ENCODE results near the gene DNAJB14.
A peak's percentile ranks its signal among the peaks of the same experiment; 100 is the strongest.

Gene DNAJB14

GRCh38 chr4:99945718-99946355, 581 bp downstream of the DNAJB14 start:
- DNase-seq (ENCODE audit: low read depth in 2 of 2): no peak

- DNase-seq (ENCODE audit: low read depth in 2 of 2): no peak
Measured at GRCh38 chr4:99943904-99944437, 2.4 kb downstream of the DNAJB14 start.

- DNase-seq (ENCODE audit: low read depth in 2 of 2): no peak
Measured at GRCh38 chr4:99938243-99938753, 8.1 kb downstream of the DNAJB14 start.

GRCh38 chr4:99934891-99935290, 11.5 kb downstream of the DNAJB14 start:
- DNase-seq (ENCODE audit: low read depth in 2 of 2): no peak

GRCh38 chr4:99927566-99927965, 18.9 kb downstream of the DNAJB14 start:
- DNase-seq (ENCODE audit: low read depth in 2 of 2): no peak

- DNase-seq (ENCODE audit: low read depth in 2 of 2): no peak
Measured at GRCh38 chr4:99921174-99921573, 25.2 kb downstream of the DNAJB14 start.

- DNase-seq (ENCODE audit: low read depth in 2 of 2): no peak
Measured at GRCh38 chr4:99918656-99919055, 27.8 kb downstream of the DNAJB14 start.

GRCh38 chr4:99917575-99917974, 28.8 kb downstream of the DNAJB14 start:
- DNase-seq (ENCODE audit: low read depth in 2 of 2): no peak

- DNase-seq (ENCODE audit: low read depth in 2 of 2): no peak
Measured at GRCh38 chr4:99915449-99915848, 31.0 kb downstream of the DNAJB14 start.

GRCh38 chr4:99894998-99895397, 51.4 kb downstream of the DNAJB14 start:
- no peak for DNase-seq (ENCODE audit: low read depth in 2 of 2)

GRCh38 chr4:99894161-99894997, 52.0 kb downstream of the DNAJB14 start, which contains the start of gene LAMTOR3:
TSS of gene LAMTOR3 (minus strand) at chr4:99894427. CDS start at chr4:99893963, 464 bp downstream.
- peak; percentile 70 to 77 for DNase-seq (ENCODE audit: low read depth in 2 of 2)

GRCh38 chr4:99893839-99894160, 52.6 kb downstream of the DNAJB14 start:
- no peak for DNase-seq (ENCODE audit: low read depth in 2 of 2)

GRCh38 chr4:99893029-99893428, 53.4 kb downstream of the DNAJB14 start:
- no peak for DNase-seq (ENCODE audit: low read depth in 2 of 2)

GRCh38 chr4:99891351-99891750, 55.1 kb downstream of the DNAJB14 start:
- no peak for DNase-seq (ENCODE audit: low read depth in 2 of 2)

- DNase-seq (ENCODE audit: low read depth in 2 of 2): no peak
Measured at GRCh38 chr4:99887837-99888236, 58.6 kb downstream of the DNAJB14 start.

GRCh38 chr4:99886146-99886545, 60.3 kb downstream of the DNAJB14 start:
- no peak for DNase-seq (ENCODE audit: low read depth in 2 of 2)

- DNase-seq (ENCODE audit: low read depth in 2 of 2): no peak
Measured at GRCh38 chr4:99885687-99886086, 60.7 kb downstream of the DNAJB14 start.

- DNase-seq (ENCODE audit: low read depth in 2 of 2): no peak
Measured at GRCh38 chr4:99885063-99885664, 61.3 kb downstream of the DNAJB14 start.

- no peak for DNase-seq (ENCODE audit: low read depth in 2 of 2)
Measured at GRCh38 chr4:99879458-99879857, 67.0 kb downstream of the DNAJB14 start.

GRCh38 chr4:99878604-99879003, 67.8 kb downstream of the DNAJB14 start:
- no peak for DNase-seq (ENCODE audit: low read depth in 2 of 2)

- no peak for DNase-seq (ENCODE audit: low read depth in 2 of 2)
Measured at GRCh38 chr4:99876946-99877345, 69.5 kb downstream of the DNAJB14 start.

GRCh38 chr4:99875071-99875470, 71.3 kb downstream of the DNAJB14 start:
- DNase-seq (ENCODE audit: low read depth in 2 of 2): no peak

All from fibroblast of skin of left quadriceps (primary cell).